Measurements from ENCODE around the gene TARDBP. TPM values are rescaled to one million over a fixed set of nuclear protein-coding genes. Genes with fewer than 3 reads are reported as not detected.

Gene TARDBP
- total RNA-seq, 1 experiment from 2014 or later: 155 TPM

DNA sequence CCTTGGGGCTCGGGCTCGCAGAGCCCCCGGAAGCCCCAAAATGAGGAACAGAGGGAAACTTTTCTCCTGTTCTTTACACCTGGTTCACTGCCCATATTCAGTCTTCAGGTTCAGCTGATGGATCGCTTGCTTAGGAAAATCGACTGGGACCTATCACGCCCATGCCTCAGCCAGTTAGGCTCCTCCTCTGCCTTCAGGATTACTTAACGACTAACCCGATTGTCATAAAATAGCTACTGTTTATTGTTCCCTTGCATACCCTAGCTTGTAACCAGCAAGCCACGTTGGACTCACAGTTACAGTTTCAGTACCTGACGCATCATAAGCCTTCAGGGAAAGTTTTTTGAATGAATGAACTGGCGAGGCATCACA is 692 bp downstream of the TARDBP start:
- intact Hi-C loops (cut with micrococcal nuclease): no loop called here
- POLR2A ChIA-PET: interaction anchor here (1.7 kb wide), 1 partner anchor 18 kb away, joined by 3 read pairs; no protein-coding TSS in a partner anchor

More for the DNA sequence above, 692 bp downstream of the TARDBP start:
- ChIA-PET CTCF (no interaction called here), RAD21 (ENCODE audit: low non-redundant PET in 1 of 2, low total read pairs in 2 of 2, uncharacterized antibody in 2 of 2, unreplicated experiment in 2 of 2) (no interaction called here)
- Histone ChIP-seq H3K27ac (ENCODE audit: low read depth, low read length) (peak overlapping the region; percentile 90), H3K79me2 (ENCODE audit: insufficient read depth, low read length) (peaks cover 54% of the 10 kb centered on the region), H3K36me3 (ENCODE audit: control insufficient read depth in 1 of 2, insufficient read depth in 2 of 2, low read length in 2 of 2) (peaks cover 32 to 42% of the 10 kb centered on the region in 2 experiments), H4K20me1 (ENCODE audit: insufficient read depth) (peaks cover 25% of the 10 kb centered on the region; the same call in 1 of the 2 replicates), H3K27me3 (ENCODE audit: insufficient read depth, low read length) (no peaks in the 10 kb centered on the region), H3K4me2 (ENCODE audit: low read length) (peak overlapping the region; percentile 80), H3K9ac (ENCODE audit: low read length) (peak overlapping the region; percentile 99), H3K9me2 (ENCODE audit: insufficient read depth) (no peaks in the 10 kb centered on the region), H3K4me3 (replicated peaks in 1 of 2; ENCODE audit: low read depth in 1 of 2, low read length in 2 of 2) (peak overlapping the region; percentile 71 to 91), H2AFZ (ENCODE audit: low read depth, low read length, poor library complexity, severe bottlenecking) (no peak overlapping the region), H3K9me3 (ENCODE audit: control insufficient read depth in 1 of 2, insufficient read depth in 1 of 2, low read depth in 1 of 2, low read length in 2 of 2) (no peaks in the 10 kb centered on the region), H3K4me1 (ENCODE audit: control insufficient read depth in 1 of 2, insufficient read depth in 2 of 2, low read length in 2 of 2) (peaks cover 14 to 20% of the 10 kb centered on the region in 2 experiments)
- TF ChIP-seq EZH2 (IDR thresholded peaks at IDR 0.05) (no peak), JUND (IDR thresholded peaks at IDR 0.05) (no peak), SRF (IDR thresholded peaks at IDR 0.05; ENCODE audit: low read depth) (no peak), POLR2AphosphoS5 (IDR thresholded peaks at IDR 0.05; ENCODE audit: low read depth, low read length) (no peak), SIN3A (IDR thresholded peaks at IDR 0.05; ENCODE audit: low read depth) (no peak), ZNF274 (IDR thresholded peaks at IDR 0.05; ENCODE audit: low read depth, low read length) (no peak), RAD21 (IDR thresholded peaks at IDR 0.05; ENCODE audit: low read depth) (no peak), FOSL1 (IDR thresholded peaks at IDR 0.05; ENCODE audit: low read depth) (no peak), SP1 (IDR thresholded peaks at IDR 0.05; ENCODE audit: low read depth) (no peak), CBX3 (IDR thresholded peaks at IDR 0.05; ENCODE audit: low read depth) (no peak), EGR1 (IDR thresholded peaks at IDR 0.05; ENCODE audit: low read depth) (no peak), ZFX (IDR thresholded peaks at IDR 0.05) (no peak), EZH2phosphoT487 (IDR thresholded peaks at IDR 0.05; ENCODE audit: borderline replicate concordance) (no peak), ELF1 (IDR thresholded peaks at IDR 0.05; ENCODE audit: borderline replicate concordance, low read depth) (no peak), ZBTB33 (IDR thresholded peaks at IDR 0.05; ENCODE audit: extremely low read depth, insufficient replicate concordance, low read length) (no peak), TCF7L2 (IDR thresholded peaks at IDR 0.05; ENCODE audit: borderline replicate concordance, extremely low read depth, insufficient read depth, insufficient read length) (no peak), CEBPB (IDR thresholded peaks at IDR 0.05; ENCODE audit: low read depth) (no peak)
- TF ChIP-seq, protein P1, sequence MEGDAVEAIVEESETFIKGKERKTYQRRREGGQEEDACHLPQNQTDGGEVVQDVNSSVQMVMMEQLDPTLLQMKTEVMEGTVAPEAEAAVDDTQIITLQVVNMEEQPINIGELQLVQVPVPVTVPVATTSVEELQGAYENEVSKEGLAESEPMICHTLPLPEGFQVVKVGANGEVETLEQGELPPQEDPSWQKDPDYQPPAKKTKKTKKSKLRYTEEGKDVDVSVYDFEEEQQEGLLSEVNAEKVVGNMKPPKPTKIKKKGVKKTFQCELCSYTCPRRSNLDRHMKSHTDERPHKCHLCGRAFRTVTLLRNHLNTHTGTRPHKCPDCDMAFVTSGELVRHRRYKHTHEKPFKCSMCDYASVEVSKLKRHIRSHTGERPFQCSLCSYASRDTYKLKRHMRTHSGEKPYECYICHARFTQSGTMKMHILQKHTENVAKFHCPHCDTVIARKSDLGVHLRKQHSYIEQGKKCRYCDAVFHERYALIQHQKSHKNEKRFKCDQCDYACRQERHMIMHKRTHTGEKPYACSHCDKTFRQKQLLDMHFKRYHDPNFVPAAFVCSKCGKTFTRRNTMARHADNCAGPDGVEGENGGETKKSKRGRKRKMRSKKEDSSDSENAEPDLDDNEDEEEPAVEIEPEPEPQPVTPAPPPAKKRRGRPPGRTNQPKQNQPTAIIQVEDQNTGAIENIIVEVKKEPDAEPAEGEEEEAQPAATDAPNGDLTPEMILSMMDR (IDR thresholded peaks at IDR 0.05 in 2 of 3, conservative IDR thresholded peaks at IDR 0.05 in 1 of 3; ENCODE audit: borderline replicate concordance in 1 of 3, insufficient read depth in 1 of 3, low read depth in 2 of 3, low read length in 2 of 3): no peak
- TF ChIP-seq, protein P2, sequence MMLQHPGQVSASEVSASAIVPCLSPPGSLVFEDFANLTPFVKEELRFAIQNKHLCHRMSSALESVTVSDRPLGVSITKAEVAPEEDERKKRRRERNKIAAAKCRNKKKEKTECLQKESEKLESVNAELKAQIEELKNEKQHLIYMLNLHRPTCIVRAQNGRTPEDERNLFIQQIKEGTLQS (IDR thresholded peaks at IDR 0.05): no peak
- TF ChIP-seq, protein P3, sequence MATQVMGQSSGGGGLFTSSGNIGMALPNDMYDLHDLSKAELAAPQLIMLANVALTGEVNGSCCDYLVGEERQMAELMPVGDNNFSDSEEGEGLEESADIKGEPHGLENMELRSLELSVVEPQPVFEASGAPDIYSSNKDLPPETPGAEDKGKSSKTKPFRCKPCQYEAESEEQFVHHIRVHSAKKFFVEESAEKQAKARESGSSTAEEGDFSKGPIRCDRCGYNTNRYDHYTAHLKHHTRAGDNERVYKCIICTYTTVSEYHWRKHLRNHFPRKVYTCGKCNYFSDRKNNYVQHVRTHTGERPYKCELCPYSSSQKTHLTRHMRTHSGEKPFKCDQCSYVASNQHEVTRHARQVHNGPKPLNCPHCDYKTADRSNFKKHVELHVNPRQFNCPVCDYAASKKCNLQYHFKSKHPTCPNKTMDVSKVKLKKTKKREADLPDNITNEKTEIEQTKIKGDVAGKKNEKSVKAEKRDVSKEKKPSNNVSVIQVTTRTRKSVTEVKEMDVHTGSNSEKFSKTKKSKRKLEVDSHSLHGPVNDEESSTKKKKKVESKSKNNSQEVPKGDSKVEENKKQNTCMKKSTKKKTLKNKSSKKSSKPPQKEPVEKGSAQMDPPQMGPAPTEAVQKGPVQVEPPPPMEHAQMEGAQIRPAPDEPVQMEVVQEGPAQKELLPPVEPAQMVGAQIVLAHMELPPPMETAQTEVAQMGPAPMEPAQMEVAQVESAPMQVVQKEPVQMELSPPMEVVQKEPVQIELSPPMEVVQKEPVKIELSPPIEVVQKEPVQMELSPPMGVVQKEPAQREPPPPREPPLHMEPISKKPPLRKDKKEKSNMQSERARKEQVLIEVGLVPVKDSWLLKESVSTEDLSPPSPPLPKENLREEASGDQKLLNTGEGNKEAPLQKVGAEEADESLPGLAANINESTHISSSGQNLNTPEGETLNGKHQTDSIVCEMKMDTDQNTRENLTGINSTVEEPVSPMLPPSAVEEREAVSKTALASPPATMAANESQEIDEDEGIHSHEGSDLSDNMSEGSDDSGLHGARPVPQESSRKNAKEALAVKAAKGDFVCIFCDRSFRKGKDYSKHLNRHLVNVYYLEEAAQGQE (IDR thresholded peaks at IDR 0.05; ENCODE audit: low read depth): no peak
- no peak for DNase-seq (ENCODE audit: low read depth, low spot score)
- no TSS peak for BruUV-seq (replicated peaks)
- peak; percentile 31 for ATAC-seq

Data from HCT116 (cell line).